ENCODE data around the gene CLK4. TPM values are rescaled to one million over a fixed set of nuclear protein-coding genes. Genes with fewer than 3 reads are reported as not detected.

CLK4 gene
- total and polyA plus RNA-seq, 2 of the 8 experiments (the other 6 are each of a cell fraction or from before 2014, with no cell fraction given) = 8.1 to 12.6 TPM

- no peak for TF ChIP-seq RNF2 (IDR thresholded peaks at IDR 0.05; ENCODE audit: borderline replicate concordance, low read depth, low read length, missing control alignments, poor library complexity, severe bottlenecking)
Observed at GRCh38 chr5:178602752-178603151, 24.1 kb downstream of the CLK4 start (continued).

Data from H1 (cell line).